ENCODE results near the gene ALDH1A3.

- no peak for TF ChIP-seq CTCF (IDR thresholded peaks at IDR 0.05)
- no peak for TF ChIP-seq POLR2A (IDR thresholded peaks at IDR 0.05)
Observed at GRCh38 chr15:100878130-100878529, 1.5 kb upstream of the ALDH1A3 start.

Measured in Peyer's patch (tissue), 4 donors.